SK-MEL-5 (cell line): ENCODE data around the gene ILF2. TPM values are rescaled to one million over a fixed set of nuclear protein-coding genes. Genes with fewer than 3 reads are reported as not detected.
A peak's percentile ranks its signal among the peaks of the same experiment; 100 is the strongest.
"Not testable (repeated sequence)": the region's sequence is repeated elsewhere in the genome, so short reads cannot be mapped to it uniquely, and the experiment has no call there.

ENCODE experiments used
- DNase-seq: peaks from one replicate; pipeline ENCODE4 v3.0.0-alpha.2; 2016; ENCODE audit warnings: low read depth, low spot score
- in situ Hi-C: cut with HindIII; loops from 2 replicates; pipeline ENCODE4 v1.10.0; 2016; ENCODE audit warnings: low sequenced_read_pairs, high pct_unique_total_duplicates, low pct_unique_long_range_greater_than_20kb
- total RNA-seq: library from RNA; depleted of rRNA; stranded (reverse); fragments of >200 nt; shearing (Covaris generic); gene quantifications from 2 replicates; pipeline ENCODE4 v1.2.3, GENCODE V29; 2014

The ILF2 gene
- total RNA-seq, 1 experiment from 2014 or later, result 415 TPM

- DNase-seq, result no peak
- in situ Hi-C loops, result no loop called here
These were observed 11.6 kb downstream of the ILF2 start for GRCh38 chr1:153659175-153659534.

DNA sequence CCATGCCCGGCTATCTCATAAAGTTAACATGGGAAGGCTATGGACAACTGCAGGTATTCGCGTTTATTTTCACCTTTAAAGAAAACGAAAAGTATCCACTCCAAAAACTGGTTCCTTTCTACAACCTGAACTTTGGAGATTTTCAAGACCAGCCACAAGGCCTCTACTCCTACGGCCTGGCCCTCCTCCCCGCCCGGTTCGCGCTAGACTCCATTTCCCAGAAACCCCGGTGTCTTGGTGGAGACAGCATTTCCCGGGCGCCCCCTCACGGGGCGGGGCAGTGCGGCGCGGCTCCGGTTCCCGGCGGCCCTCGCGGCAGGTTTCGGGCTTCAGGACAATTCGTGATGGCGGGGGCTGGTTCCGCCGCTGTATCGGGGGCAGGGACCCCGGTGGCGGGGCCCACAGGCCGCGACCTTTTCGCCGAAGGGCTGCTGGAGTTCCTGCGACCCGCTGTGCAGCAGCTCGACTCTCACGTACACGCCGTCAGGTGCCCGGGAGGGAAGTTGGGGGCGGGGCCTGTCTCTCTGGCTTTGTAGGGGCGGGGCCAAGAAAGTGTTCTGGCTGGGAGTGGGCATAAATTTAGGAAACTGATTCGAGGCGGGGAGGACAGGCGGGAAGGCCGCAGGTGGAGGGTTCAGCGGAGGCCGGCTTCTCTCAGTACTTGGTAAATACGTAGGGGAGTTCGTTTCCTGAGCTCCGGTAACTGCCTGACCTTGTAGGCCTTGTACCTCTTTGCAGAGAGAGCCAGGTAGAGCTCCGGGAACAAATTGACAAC is 12.2 kb downstream of the ILF2 start, which contains the start of gene SNAPIN:
SNAPIN (plus strand) TSS at position 304 of the 775 bp plus-strand sequence; CDS start at position 345, 41 bp downstream.
- in situ Hi-C loops, result no loop called here
- peak; percentile 96 for DNase-seq

DNA sequence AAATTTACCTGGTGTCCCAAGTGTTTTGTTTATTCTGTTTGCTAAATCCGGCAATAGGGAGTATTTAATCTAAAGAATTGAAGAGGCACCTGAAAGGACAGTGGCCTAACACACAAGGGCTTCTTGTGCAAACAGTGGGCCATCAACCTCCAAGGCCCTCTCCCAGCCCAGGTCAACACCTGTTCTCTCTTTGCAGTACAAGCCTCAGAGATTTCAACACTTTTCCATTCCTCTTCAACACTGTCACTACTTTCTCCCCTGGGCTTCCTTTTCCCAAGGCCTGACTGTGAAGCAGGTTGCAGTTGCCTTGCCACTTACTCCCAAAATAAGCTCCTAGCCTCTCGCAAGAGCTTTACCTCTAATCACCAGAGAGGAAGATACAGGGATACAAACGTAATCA is 15.5 kb downstream of the ILF2 start:
- in situ Hi-C loops, result no loop called here
- DNase-seq, result no peak

GRCh38 chr1:153652805-153653500 is 17.8 kb downstream of the ILF2 start:
- DNase-seq, result no peak
- in situ Hi-C loops, result no loop called here

DNA sequence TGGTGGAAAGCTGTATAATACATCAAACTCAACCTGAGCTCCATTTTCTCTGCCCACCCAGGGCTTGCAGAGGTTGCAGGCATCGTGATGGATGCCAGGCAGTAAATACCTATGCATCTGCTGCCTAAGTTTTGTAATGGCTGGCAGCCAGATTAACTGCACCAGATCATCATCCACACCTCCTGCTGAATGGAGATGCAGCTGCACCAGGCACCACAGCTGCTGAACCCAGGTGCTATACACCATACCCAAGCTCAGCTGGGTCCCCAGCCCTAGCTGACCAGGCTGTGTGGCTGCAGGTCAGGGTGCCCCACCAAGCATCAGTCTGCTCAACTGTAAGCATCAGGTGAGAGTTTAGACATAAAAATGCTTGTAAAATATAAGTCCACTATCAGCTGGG is 19.0 kb downstream of the ILF2 start:
- in situ Hi-C loops, result no loop called here
- DNase-seq, result no peak

- no peak for DNase-seq
- in situ Hi-C loops, result no loop called here
These were observed 20.9 kb downstream of the ILF2 start for GRCh38 chr1:153649863-153650235.

DNA sequence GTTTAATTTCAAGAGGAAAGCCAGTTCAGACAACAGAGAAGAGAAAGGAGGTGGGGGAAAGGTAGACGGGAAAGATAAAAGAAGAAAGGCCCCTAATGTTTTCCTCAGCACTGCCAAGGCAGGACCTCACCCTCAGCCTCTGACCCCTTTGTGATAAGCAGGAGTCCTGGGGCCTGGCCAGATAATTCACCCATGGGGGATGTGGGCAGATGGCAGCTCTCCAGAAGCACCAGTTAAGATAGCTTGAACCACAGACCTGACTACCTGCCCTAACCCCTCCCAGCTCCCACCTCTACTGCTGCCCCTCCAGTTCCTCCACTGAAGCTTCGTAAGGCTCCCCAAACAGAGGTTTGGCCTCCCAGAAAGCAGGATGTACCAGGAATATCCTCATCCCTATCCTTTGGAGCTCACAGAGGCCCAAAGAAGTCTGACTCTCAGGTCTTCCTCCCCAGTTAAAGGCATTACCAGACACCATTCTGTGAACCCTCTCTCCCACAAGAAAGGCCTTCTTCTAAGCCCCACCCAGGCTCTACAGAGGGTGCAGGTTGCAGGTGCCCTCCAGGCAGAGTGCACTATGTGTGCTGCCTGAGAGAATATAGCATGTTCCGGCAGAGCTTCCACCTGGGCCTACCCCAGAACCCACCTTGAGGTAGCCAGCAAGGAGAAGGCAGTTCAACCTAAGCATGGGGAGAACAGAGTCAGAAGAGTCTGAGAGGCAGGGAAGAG is 21.5 kb downstream of the ILF2 start:
- no peak for DNase-seq
- in situ Hi-C loops, result no loop called here

GRCh38 chr1:153648000-153648643 is 22.7 kb downstream of the ILF2 start:
- in situ Hi-C loops, result no loop called here
- DNase-seq, result no peak

- in situ Hi-C loops, result no loop called here
These were observed 23.5 kb downstream of the ILF2 start for GRCh38 chr1:153647346-153647714.

DNA sequence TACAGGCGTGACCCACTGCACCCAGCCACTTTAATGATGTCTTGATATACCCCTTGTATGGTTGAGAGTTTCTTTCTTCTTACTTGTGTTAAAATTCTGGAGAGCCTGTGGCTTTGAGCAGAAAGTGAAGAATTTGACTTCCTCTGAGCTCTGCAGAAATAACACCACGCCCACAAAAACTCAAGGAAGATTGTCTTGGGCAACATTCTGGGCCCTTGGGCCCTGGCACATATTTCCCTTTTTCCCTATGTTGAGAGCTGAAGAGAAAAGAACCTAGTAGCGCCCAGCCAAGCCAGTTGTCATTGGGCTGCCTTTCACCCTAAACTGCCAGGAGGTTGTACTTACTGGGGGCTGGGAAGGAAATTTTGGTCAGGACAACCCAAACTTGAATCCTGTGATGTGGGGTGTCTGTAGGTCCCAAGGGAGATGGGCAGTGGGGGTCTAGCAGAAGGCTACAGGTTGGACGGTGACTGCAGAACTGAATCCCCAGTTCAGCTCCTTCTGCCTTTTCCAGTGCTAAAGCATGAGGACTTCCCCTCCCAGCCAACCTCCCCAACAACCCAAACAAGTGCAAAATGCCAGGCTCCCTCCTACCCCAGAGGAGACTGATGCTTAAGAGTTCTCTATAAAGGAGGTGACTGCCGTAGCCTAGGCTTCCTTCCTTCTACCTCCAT is 24.0 kb downstream of the ILF2 start:
- in situ Hi-C loops, result no loop called here
- DNase-seq, result peak; percentile 27

More at GRCh38 chr1:153647346-153647714, 23.5 kb downstream of the ILF2 start:
- peak; percentile 78 for DNase-seq

GRCh38 chr1:153643816-153644215 is 27.0 kb downstream of the ILF2 start:
- DNase-seq, result no peak
- in situ Hi-C loops, result no loop called here

DNA sequence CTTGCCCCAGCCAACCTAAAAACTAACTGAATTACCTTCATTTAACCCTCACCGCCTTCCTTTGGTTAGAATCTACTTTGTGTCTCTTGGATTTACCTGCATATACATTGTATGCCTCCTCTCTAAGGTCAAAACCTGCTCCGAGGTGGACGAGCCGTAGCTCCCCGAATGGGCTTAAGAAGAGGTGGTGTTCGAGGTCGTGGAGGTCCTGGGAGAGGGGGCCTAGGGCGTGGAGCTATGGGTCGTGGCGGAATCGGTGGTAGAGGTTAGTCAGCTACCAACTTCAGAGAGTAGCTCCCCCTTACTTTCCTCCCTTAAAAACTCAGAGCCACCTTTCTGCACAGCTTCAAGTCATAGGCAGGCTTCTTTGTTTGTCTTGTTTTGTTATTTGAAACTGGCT is 27.7 kb downstream of the ILF2 start:
- in situ Hi-C loops, result no loop called here
- no peak for DNase-seq

DNA sequence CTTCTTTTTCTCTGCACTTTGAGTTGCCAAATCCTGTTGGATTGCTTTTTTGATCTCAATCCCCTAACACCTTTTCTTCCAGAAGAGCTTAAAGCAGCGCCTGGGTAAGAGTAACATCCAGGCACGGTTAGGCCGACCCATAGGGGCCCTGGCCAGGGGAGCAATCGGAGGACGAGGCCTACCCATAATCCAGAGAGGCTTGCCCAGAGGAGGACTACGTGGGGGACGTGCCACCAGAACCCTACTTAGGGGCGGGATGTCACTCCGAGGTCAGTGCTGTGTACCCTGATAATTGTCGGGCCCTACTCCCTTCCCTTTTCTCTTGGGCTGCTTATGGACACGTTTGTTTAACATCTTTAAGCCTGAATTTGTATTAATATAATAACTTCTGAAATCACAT is 28.6 kb downstream of the ILF2 start:
- no peak for DNase-seq
- in situ Hi-C loops, result no loop called here

DNA sequence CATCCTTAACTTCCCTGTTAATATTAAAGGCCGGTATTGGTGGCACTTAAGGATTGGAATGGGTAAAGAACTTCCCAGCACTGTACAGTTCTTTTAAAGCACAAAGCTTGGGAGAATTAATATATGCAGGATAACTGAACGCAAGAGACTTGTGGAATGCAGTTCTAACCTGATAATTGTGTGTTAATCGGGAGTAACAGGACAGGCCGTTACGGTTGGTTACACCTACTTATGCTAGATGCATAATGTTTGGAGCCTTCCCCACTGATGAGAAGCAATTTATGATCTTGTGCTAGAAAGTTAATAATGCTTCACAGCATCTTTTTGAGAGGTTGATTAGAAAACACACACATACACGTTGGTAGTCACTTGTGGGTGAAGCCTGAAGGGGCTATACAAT is 29.9 kb downstream of the ILF2 start:
- DNase-seq, result no peak
- in situ Hi-C loops, result no loop called here

- in situ Hi-C loops, DNase-seq: not testable (repeated sequence)
These were observed 30.6 kb downstream of the ILF2 start for GRCh38 chr1:153640213-153640612.

DNA sequence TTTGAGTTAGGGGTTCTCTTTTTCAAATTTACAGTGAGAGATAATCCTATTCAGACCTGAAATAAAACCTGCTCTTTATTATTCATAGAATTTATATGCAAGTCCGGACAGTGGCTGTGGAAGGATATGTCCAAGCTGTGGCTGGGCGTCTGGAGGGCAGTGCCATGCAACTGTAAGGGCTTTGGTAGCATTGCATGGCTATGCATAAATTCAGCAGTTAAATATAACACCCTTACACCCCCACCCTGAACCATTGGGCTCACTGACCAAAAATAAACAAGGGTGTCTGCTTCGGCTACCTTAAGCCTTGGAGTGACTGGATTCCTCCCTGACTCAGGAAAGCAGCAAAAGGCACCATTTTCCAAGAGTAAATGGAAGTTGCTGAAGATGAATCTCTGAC is 31.5 kb downstream of the ILF2 start:
- no peak for DNase-seq
- in situ Hi-C loops, result no loop called here

DNA sequence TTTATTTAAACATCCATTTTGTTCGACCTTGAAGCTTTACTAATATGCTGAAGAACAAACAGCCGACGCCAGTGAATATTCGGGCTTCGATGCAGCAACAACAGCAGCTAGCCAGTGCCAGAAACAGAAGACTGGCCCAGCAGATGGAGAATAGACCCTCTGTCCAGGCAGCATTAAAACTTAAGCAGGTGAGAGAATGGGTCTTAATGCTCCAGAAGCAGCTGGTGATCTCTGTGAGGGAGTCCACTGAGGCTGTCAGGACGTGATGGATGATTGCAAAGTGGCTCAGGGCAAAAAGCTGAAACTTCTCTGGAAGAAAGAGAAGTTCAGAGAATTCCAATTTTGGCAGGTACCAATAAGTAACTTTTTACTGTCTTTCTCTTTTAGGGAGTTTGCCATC is 32.5 kb downstream of the ILF2 start:
- in situ Hi-C loops, result no loop called here
- DNase-seq, result no peak

DNA sequence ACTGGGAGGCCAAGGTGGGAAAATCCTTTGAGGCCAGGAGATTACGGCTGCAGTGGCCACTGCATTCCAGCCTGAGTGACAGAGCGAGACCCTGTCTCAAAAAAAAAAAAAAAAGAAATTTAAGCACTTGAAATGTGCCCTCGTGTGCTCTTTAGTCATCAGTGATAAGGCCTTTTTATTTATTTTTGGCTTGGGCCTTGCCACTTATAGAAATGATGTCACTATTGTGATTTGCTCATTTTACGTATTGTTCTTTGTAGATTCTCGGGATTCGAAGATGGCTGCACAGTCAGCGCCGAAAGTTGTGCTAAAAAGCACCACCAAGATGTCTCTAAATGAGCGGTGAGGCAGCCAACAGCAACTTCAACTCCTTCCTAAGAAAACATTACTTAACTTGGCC is 34.5 kb downstream of the ILF2 start:
- in situ Hi-C loops, result no loop called here
- DNase-seq, result no peak
